GM19351 (cell line): ENCODE results near the gene IL1RL2.

ENCODE experiments used
- ATAC-seq: cut with Tn5 transposase; IDR thresholded peaks from one replicate; pipeline ENCODE4 v1.9.1; 2021; ENCODE audit warnings: mild to moderate bottlenecking, moderate library complexity; ENCODE audit not compliant: unreplicated experiment

The IL1RL2 gene

DNA sequence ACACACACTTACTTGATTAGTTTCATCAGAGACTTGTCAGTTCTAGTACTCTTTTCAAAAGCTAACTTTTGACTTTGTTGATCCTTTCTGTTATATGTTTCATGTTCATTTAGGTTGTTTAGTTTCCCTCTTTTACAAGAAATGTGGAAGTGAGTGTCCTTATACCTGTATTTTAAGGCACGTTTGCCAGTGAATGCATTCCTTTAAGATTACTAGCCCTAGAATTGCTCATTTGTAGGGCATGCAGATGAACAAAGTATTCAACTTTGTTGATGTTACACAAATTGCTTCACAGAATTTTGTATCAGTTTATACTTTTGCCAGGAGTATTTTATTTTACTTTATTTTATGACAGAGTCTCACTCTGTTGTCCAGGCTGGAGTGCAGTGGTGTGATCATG, 6.3 kb downstream of the IL1RL2 start:
- no peak for ATAC-seq

DNA sequence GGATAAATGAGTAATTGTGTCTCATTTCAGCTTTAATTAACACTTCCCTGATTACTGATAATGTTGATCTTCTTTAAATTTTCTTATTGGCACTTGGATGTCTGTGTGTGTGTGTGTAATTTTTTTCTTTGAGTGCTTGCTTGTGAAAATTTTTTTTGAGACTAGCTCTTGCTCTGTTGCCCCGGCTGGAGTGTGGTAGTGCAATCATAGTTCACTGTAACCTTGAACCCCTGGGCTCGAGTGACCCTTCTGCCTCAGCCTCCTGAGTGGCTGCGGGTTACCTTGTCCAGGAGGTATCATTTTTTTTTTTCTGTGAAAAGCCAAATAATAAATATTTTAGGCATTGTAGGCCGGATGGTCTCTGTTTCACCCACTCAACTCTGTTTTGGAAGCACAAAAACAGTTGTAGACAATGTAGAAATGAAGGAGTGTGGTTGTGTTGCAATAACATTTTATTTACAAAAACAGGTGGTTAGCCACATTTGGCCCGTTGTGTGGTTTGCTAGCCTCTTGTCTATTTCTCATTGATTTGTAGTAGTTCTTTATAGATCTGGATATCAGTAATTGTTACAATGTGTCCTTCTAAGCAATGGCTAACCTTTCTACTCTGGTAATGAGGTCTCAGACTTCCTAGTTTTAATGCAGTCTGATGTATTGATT, 7.9 kb downstream of the IL1RL2 start:
- ATAC-seq = no peak

GRCh38 chr2:102197389-102198137, 10.7 kb downstream of the IL1RL2 start:
- no peak for ATAC-seq

DNA sequence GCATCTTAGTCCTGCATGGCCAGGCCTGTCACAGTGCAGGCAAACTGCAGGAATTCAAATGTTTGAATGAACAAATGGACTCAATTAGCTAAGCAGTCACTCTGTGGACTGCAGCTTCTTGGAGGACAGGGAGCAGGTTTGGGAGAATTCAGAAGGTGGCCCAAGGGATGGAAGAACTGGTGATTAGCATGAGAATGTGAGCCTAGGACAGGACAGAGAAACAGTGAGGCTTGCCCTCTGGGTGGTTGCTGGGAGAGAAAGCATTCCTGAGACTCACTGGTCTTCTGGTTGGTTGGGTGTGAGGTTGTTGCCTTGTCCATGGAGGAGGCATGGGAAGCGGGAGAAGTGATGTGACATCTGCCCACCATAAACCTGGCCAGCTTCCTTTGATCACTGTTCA, 13.7 kb downstream of the IL1RL2 start:
- ATAC-seq = no peak

- no peak for ATAC-seq
Measured at GRCh38 chr2:102204638-102205037, 17.8 kb downstream of the IL1RL2 start.

DNA sequence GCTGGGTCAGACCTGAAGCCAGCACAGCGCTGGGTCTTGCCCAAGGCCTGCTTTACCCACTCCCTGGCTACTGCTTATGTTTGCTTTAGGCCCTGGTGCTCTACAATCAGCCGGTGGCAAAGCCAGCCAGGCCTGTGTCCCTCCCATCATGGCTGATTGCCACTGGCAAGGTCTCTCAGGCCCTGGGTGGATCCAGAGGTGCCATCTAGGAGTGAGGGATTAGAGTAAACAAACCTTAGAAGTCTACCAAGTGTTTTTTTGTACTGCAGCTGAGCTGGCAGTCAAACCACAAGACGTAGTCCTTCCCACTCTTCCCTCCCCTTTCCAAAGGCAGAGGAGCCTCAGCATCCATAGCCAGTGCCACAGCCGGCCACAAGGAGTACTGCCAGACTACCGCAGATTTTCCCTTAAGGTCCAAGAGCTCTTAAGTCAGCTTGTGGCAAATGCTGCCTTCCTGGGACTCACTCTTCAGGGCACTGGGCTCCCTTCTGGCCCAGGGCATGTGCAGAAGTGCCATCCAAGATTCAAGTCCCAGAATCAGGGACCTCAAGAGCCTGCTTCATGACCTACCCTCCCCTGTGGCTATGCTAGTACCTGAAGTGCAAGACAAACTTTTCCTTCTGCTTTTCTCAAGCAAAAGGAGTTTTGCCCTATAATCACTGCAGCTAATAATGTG, 20.0 kb downstream of the IL1RL2 start:
- no peak for ATAC-seq

GRCh38 chr2:102208774-102209173, 22.0 kb downstream of the IL1RL2 start:
- no peak for ATAC-seq

DNA sequence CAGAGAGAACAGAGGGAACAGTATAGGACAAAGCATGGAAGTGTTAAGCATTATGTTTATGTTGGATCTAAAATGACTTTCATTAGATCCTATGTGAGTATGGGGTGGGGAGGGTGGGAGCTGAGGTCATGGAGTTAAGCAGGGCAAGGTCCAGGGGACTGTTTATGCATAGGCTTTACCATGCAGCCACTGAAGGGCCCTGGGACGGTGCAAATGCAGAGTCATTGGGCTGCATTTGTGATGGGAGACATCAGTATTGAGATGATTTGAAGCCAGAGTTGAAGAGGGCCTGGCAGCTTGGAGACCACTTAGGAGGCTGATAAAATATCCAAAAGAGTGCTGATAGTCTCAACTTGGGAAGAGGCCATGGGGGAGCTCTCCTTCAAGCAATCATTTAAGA, 22.7 kb downstream of the IL1RL2 start:
- ATAC-seq = no peak

DNA sequence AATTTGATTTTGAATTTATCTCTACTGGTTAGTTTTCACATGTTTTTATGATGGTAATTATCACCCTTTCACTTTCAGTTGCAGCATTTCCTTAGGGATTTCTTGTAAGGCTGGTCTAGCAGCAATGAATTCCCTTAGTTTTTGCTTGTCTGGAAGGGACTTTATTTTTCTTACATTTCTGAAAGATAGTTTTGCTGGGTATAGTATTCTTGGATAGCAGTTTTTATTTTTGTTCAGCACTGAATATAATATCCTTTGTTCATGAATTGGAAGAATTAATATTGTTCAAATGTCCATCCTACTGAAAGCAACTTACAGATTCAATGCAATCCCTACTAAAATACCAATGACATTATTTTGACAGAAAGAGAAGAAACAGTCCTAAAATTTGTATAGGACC, 30.2 kb downstream of the IL1RL2 start:
- ATAC-seq = no peak

GRCh38 chr2:102224824-102225739, 38.3 kb downstream of the IL1RL2 start:
- no peak for ATAC-seq

DNA sequence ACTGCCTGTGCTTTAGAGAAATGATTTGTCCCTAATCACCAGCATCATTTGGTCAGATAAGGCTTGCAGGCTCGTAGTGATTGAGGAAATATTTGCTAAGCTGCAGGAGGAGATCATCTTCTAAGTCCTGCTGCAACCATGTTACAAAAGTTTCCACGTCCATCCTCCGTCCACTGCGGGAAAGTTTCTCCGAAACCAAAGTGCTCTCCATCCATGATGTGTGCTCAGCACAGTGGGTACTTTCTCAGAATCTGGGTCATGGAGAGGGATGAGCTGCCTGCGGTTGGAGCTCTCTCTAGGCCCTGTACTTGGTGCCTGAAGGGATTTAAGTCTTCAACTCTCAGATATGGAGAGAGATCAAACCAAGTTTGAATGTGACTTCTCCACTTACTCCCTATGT, 39.3 kb downstream of the IL1RL2 start:
- no peak for ATAC-seq

- ATAC-seq = no peak
Measured at GRCh38 chr2:102226612-102227391, 40.0 kb downstream of the IL1RL2 start.

DNA sequence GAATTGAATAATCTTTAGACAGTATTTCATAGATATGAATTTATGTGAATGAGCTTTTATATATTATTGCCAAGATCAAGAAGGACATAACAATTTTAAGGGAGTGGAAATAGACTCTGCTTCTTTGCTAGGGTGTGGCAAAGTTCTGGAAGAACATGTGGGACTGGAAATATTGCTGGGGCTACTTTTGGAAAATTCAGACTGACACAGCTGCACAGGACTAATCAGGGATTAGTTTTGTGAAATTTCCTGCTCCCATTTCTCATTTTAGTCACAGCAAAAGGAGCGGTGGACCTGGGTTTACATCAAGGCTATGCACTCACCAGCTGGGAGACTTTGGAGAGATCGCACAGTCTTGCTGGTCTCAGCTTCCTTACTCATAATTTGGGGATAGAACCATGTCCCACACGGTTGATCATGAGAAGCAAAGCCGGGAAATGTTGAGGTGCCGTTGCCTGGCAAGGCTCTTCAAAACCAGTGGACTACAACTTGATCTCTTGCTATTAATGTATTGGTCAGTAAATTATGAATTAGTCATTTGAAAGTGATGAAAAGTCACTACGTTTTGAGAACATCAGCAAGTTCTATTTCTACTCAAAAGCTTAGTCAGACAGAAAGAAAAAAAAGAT, 42.4 kb downstream of the IL1RL2 start:
- no peak for ATAC-seq

DNA sequence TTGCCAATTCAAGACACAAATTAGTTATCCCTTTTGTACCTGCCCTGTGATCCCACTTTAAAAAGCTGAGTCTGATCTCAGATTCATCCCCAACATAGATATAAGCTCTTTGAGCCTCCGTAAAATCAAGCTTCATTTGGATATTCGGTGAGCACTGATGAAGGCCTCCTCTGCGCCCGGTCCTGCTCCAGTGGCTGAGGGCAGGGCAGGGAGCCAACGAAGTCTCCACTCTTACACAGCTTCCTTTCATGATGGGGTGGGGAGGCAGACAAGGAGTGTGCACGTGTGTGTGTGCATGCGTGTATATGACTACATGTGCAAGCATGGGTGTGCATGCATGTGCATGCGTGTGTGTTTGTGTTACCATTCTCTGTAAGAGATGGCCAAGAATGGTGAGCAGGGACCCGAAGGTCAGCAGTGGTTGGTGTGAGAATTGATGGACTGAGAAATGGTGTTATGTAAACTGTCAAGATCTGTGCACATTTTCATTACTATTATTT, 43.6 kb downstream of the IL1RL2 start:
- ATAC-seq = no peak

- no peak for ATAC-seq
Measured at GRCh38 chr2:102233132-102233884, 46.5 kb downstream of the IL1RL2 start.

DNA sequence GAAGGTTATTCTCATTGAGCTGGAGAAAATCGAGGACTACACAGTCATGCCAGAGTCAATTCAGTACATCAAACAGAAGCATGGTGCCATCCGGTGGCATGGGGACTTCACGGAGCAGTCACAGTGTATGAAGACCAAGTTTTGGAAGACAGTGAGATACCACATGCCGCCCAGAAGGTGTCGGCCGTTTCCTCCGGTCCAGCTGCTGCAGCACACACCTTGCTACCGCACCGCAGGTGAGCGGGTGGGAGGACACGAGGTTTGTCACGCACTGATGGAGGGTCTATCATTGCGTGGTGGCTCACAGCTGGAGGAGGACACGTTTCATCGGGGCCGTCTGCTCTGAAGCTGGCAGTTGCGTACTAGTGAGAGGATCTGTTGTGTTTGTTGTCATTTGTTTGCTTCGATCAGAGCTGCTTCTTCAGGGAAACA, 48.2 kb downstream of the IL1RL2 start:
- ATAC-seq = no peak

GRCh38 chr2:102235491-102235890, 48.7 kb downstream of the IL1RL2 start:
- ATAC-seq = no peak

DNA sequence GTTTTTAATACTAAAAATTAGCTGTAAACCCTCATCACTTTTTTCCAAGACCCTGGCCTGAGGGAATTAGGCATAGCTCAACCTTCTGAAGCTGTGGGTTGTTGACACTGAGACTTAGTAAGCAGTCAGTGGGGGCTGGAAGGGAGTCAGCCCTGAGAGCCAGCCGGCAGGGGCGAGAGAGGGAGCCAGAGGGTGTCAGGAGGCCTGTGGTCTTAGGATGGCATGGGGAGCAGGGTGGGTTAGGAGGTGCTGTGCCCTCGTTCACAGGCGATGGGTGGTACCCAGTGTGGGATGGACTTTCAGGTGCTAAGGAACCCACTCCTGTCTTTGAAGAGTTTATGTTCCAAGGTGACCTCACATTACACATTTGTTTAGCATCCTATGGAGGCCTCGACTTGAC, 49.3 kb downstream of the IL1RL2 start:
- no peak for ATAC-seq

DNA sequence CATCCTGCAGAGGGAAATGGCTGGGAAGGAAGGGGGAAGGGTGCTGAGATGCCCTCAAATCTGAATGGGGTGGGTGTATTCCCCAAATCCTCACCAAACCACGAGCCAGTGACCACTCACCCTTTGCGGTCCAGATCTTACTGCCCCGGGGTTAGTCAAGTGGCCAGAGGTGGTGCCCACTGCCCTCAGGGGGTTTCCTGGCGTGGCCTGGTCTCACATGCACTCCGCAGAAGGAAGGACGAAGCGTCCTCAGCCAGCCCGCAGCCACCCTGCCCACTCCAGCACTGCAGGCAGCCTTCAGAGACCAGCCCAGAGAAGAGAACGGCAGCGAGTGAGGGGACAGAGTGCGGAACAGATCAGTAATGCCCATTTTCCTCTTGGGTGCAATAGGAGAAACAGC, 50.4 kb downstream of the IL1RL2 start:
- no peak for ATAC-seq
